ENCODE data around the gene PLA2G4D. TPM values are rescaled to one million over a fixed set of nuclear protein-coding genes. Genes with fewer than 3 reads are reported as not detected.

PLA2G4D gene
- total RNA-seq, 1 donor from 2014 or later = not detected

GRCh38 chr15:42056934-42057798, 37.2 kb downstream of the PLA2G4D start:
- intact Hi-C loops (cut with micrococcal nuclease) = loop anchor here (2.0 to 10.0 kb wide), 4 partner anchors 22 to 418 kb away; no protein-coding TSS in a partner anchor
- no peaks in the 10 kb centered on the region for H3K36me3 Mint-ChIP-seq (ENCODE audit: low read depth)
- peak overlapping the region; percentile 45 for H3K4me3 Mint-ChIP-seq
- H3K27me3 Mint-ChIP-seq = peaks cover 32% of the 10 kb centered on the region
- ChIA-PET CTCF (interaction anchor here (0.9 to 5.2 kb wide), 7 partner anchors 64 to 285 kb away, joined by 3 to 63 read pairs (median 3); partner anchors contain the start of gene EHD4), POLR2A (no interaction called here)
- H3K4me1 Mint-ChIP-seq = peaks cover 13% of the 10 kb centered on the region
- no peaks in the 10 kb centered on the region for H3K9me3 Mint-ChIP-seq
- DNase-seq = no peak
- ATAC-seq (ENCODE audit: low read depth) = peak; percentile 80
- no peak for TF ChIP-seq CTCF (IDR thresholded peaks at IDR 0.05)
- H3K27ac Mint-ChIP-seq = no peak overlapping the region

GRCh38 chr15:42053914-42054313, 40.4 kb downstream of the PLA2G4D start:
- H3K4me3 Mint-ChIP-seq = no peak overlapping the region
- TF ChIP-seq CTCF (IDR thresholded peaks at IDR 0.05) = no peak
- DNase-seq = no peak
- peaks cover 27% of the 10 kb centered on the region for H3K27me3 Mint-ChIP-seq
- ATAC-seq (ENCODE audit: low read depth) = no peak
- H3K36me3 Mint-ChIP-seq (ENCODE audit: low read depth) = no peaks in the 10 kb centered on the region
- H3K9me3 Mint-ChIP-seq = no peaks in the 10 kb centered on the region
- ChIA-PET POLR2A (no interaction called here), CTCF (interaction anchor here (0.7 to 5.2 kb wide), 2 partner anchors 65 to 172 kb away, joined by 3 to 63 read pairs; no protein-coding TSS in a partner anchor)
- H3K4me1 Mint-ChIP-seq = peaks cover 8% of the 10 kb centered on the region
- no peak overlapping the region for H3K27ac Mint-ChIP-seq
- intact Hi-C loops (cut with micrococcal nuclease) = loop anchor here (10.0 kb wide), 1 partner anchor 421 kb away; no protein-coding TSS in a partner anchor

- no peak for ATAC-seq (ENCODE audit: low read depth)
- no peak for DNase-seq
- CTCF ChIA-PET = interaction anchor here (1.5 to 5.2 kb wide), 2 partner anchors 60 to 64 kb away, joined by 5 to 63 read pairs; no protein-coding TSS in a partner anchor
- H3K36me3 Mint-ChIP-seq (ENCODE audit: low read depth) = no peaks in the 10 kb centered on the region
- POLR2A ChIA-PET = no interaction called here
- peaks cover 8% of the 10 kb centered on the region for H3K4me1 Mint-ChIP-seq
- TF ChIP-seq CTCF (IDR thresholded peaks at IDR 0.05) = no peak
- no peak overlapping the region for H3K4me3 Mint-ChIP-seq
- no peak overlapping the region for H3K27ac Mint-ChIP-seq
- intact Hi-C loops (cut with micrococcal nuclease) = loop anchor here (10.0 kb wide), 1 partner anchor 422 kb away; no protein-coding TSS in a partner anchor
- peaks cover 27% of the 10 kb centered on the region for H3K27me3 Mint-ChIP-seq
- no peaks in the 10 kb centered on the region for H3K9me3 Mint-ChIP-seq
Measured at GRCh38 chr15:42053010-42053409, 41.4 kb downstream of the PLA2G4D start.

GRCh38 chr15:42050484-42051255, 43.7 kb downstream of the PLA2G4D start:
- H3K4me3 Mint-ChIP-seq = no peak overlapping the region
- TF ChIP-seq CTCF (IDR thresholded peaks at IDR 0.05) = no peak
- H3K27me3 Mint-ChIP-seq = peaks cover 7% of the 10 kb centered on the region
- ATAC-seq (ENCODE audit: low read depth) (no peak), DNase-seq (no peak)
- H3K27ac Mint-ChIP-seq = no peak overlapping the region
- intact Hi-C loops (cut with micrococcal nuclease) = loop anchor here (10.0 kb wide), 1 partner anchor 424 kb away; no protein-coding TSS in a partner anchor
- ChIA-PET POLR2A (no interaction called here), CTCF (interaction anchor here (0.9 kb wide), 1 partner anchor 61 kb away, joined by 4 read pairs; no protein-coding TSS in a partner anchor)
- no peaks in the 10 kb centered on the region for H3K36me3 Mint-ChIP-seq (ENCODE audit: low read depth)
- no peaks in the 10 kb centered on the region for H3K4me1 Mint-ChIP-seq
- H3K9me3 Mint-ChIP-seq = no peaks in the 10 kb centered on the region

All from activated B cell treated with CpG ODN at 0.5 μM for 24 hours (primary cell).